NCI-H2107 treated with DMSO at 0.1 percent for 48 hours (cell line): ENCODE data around the gene SH2D5.

ENCODE experiments used
- DNase-seq: peaks from one replicate; lab custom pipeline; 2025; ENCODE audit not compliant: unreplicated experiment; lab: John Stamatoyannopoulos, UW

SH2D5 gene

GRCh38 chr1:20732588-20733359, at the start of gene SH2D5:
TSS of gene SH2D5 (minus strand) at chr1:20732703. CDS start at chr1:20728044, 4,659 bp downstream.
- peak; percentile 61 for DNase-seq

GRCh38 chr1:20775700-20776099, 43.2 kb upstream of the SH2D5 start:
- no peak for DNase-seq

- no peak for DNase-seq
Observed at GRCh38 chr1:20771780-20772179, 39.3 kb upstream of the SH2D5 start.

- DNase-seq, result no peak
Observed at GRCh38 chr1:20770314-20771087, 38.0 kb upstream of the SH2D5 start.

GRCh38 chr1:20767271-20767670, 34.8 kb upstream of the SH2D5 start:
- no peak for DNase-seq

GRCh38 chr1:20763417-20763816, 30.9 kb upstream of the SH2D5 start:
- DNase-seq, result no peak

- no peak for DNase-seq
Observed at GRCh38 chr1:20760322-20760721, 27.8 kb upstream of the SH2D5 start.

- peak; percentile 83 for DNase-seq
Observed at GRCh38 chr1:20753589-20753988, 21.1 kb upstream of the SH2D5 start.

GRCh38 chr1:20751462-20751990, 19.0 kb upstream of the SH2D5 start:
- no peak for DNase-seq

GRCh38 chr1:20742671-20743070, 10.2 kb upstream of the SH2D5 start:
- no peak for DNase-seq

- no peak for DNase-seq
Observed at GRCh38 chr1:20740781-20741180, 8.3 kb upstream of the SH2D5 start.

GRCh38 chr1:20739225-20739624, 6.7 kb upstream of the SH2D5 start:
- DNase-seq, result no peak

GRCh38 chr1:20735581-20736111, 3.1 kb upstream of the SH2D5 start:
- no peak for DNase-seq

- DNase-seq, result no peak
Observed at GRCh38 chr1:20733360-20733975, 965 bp upstream of the SH2D5 start.

- no peak for DNase-seq
Observed at GRCh38 chr1:20732071-20732587, 374 bp downstream of the SH2D5 start.

- no peak for DNase-seq
Observed at GRCh38 chr1:20731057-20731991, 1.2 kb downstream of the SH2D5 start.

GRCh38 chr1:20730690-20731056, 1.8 kb downstream of the SH2D5 start:
- DNase-seq, result no peak

GRCh38 chr1:20729990-20730689, 2.4 kb downstream of the SH2D5 start:
- no peak for DNase-seq

GRCh38 chr1:20729155-20729931, 3.2 kb downstream of the SH2D5 start:
- peak; percentile 22 for DNase-seq
